ENCODE measurements around the gene TNP1.

TNP1 gene, protein sequence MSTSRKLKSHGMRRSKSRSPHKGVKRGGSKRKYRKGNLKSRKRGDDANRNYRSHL

DNA sequence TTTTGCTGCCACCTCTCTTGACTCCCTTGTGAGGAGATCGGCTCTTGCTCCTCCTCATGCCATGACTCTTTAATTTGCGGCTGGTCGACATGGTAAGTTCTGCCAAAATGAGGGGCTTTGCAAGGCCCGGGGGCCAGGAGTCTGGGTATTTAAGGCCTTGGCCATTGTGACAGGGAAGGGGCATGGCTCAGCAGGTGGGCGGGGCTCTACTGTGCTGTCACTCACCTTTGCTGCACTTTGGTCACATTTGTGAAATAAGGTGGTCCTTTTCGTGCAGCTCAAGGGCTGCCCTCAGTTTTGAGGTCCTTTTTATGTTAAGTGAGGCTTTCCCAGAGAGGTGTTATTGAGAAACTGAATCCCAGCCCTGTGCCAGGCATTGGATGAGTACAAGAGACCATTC, at the start of gene TNP1:
Gene TNP1, minus strand, starts transcription at position 121 of the 400 bp plus-strand sequence. Its CDS starts 30 bp downstream, at position 91.
- DNase-seq (ENCODE audit: low read depth in 3 of 3, low spot score in 1 of 3) = no peak

DNA sequence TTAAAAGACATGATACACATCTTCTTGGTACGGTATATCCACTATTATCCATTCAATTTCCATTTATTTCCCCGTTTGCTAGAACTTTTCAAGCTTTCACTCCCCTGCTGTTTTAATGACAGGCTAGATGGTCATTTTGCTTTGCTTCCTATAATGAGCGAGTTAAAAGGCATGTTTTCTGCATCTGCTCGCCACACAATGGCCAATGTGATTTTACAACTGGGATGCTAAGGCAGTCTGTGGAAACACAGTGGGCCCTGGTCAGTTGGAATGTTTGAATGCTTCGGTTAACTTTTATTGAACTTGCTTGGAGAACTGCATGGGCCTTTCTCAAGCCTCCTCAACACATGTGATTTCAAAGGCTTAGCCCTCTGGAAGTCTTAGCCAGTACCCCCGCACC, 48.4 kb upstream of the TNP1 start:
- DNase-seq (ENCODE audit: low read depth in 3 of 3, low spot score in 1 of 3) = no peak

DNA sequence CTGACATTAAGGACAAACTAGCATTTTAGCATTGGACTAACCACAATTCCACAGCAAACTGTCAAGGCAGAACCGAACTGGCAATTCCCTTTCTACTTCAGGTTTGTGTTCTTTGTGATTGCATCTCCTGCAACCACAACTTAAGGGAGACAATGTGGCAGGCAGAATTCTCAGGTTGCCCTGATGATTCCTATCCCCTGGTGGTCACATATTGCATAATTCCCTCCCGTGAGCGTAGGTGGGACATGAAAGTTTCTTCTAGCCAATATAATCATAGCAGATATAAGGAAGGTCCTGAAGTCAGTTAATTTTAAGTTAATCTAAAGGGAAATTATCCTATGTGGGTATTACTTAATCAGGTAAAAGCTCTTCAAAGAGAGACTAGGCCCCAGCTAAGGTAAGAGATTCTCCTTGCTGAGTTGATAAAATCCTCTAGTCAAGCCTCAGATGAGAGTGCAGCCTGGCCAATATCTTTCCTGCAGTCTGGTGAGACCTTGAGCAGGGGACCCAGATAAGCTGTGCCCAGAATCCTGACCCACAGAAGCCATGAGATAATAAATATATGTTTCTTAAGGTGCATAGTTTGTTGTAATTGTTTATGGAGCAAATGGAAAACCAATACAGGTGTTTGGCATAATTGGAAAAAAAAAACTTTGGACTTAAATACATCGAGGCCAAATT, 45.9 kb upstream of the TNP1 start:
- no peak for DNase-seq (ENCODE audit: low read depth in 3 of 3, low spot score in 1 of 3)

DNA sequence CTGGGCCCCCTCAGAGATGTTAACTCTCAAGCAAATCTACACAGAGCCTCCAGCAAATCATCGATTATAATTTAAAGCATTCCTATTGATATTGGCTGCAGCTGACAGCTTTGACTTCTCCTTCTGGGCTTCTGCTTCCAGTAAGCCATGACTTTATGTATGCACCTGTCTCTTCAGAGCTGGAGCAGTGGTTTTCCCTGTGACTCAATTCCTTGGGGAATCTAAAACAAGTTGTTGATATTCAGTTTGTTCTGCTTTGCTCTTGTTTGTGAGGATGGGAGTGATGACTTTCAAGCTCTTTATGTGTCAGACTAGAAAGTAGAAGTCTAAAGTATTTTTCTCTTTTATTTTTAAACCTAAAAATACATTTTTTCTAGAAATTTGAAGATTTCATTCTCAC, 45.1 kb upstream of the TNP1 start:
- DNase-seq (ENCODE audit: low read depth in 3 of 3, low spot score in 1 of 3) = no peak

DNA sequence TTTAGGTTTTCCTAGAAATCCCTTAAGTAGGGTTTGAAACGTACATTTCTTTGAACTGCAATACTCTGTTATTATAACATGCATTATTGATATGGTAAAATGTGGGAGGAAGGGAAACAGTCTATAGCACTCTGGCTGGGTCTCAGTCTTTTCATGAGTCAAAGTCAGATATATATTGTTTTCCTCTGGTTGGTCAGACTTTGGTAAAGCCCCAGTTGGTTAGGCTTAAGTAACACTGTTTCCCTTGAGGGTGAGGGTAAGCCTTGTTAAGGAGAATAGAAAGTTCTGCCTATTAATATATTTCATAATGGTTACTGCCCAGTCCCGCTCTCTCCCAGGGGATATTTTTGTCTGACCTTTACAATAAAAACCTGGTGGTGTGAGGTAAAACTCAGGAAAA, 44.7 kb upstream of the TNP1 start:
- DNase-seq (ENCODE audit: low read depth in 3 of 3, low spot score in 1 of 3) = no peak

DNA sequence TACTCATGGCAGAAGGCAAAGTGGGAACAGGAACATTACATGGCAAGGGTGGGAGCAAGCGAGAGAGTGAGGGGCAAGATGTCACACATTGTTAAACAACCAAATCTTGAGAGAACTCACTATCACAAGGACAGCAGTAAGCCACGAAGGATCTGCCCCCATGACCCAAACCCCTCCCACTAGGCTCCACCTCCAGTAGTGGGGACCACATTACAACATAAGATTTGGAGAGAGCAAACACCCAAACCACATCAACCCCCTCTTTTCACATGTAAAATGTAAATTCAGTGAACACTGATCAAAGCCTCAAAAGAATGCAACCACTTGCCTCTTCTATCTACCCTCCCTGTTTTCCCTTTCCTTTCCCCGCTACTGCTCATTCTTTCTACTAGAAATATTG, 43.6 kb upstream of the TNP1 start:
- DNase-seq (ENCODE audit: low read depth in 3 of 3, low spot score in 1 of 3) = no peak

DNA sequence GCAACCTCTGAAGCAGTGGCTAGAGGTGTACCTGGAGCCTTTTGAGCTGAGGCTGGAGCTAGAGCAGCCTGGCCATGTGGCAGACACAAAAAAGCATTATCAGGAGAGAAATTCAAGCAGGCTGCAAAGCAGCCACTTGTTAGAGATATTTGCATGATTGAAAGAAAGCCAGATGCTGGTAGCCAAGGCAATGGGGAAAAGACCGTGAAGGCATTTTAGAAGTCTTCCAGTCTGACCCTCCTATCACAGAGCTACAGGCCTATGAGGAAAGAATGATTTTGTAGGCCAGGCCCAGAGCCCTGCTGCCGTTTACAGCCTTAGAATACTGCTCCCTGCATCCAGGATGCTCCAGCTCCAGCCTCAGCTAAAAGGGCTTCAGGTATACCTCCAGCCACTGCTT, 41.4 kb upstream of the TNP1 start:
- no peak for DNase-seq (ENCODE audit: low read depth in 3 of 3, low spot score in 1 of 3)

DNA sequence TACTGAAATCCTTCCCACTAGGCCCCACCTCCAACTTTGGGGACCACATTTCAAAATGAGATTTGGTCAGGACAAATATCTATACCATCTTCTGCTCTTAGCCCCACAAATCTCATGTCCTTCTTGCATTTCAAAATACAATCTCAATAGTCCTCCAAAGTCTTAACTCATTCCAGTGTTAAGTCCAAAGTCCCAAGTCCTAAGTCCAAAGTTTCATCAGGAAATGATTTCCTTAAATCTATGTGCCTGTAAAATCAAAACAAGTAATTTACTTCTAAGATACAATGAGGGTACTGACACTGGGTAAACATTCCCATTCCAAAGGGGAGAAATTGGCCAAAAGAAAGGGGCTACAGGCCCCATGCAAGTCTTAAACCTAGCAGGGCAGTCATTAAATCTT, 40.5 kb upstream of the TNP1 start:
- no peak for DNase-seq (ENCODE audit: low read depth in 3 of 3, low spot score in 1 of 3)

- no peak for DNase-seq (ENCODE audit: low read depth in 3 of 3, low spot score in 1 of 3)
Observed at GRCh38 chr2:216897561-216898203, 37.8 kb upstream of the TNP1 start.

DNA sequence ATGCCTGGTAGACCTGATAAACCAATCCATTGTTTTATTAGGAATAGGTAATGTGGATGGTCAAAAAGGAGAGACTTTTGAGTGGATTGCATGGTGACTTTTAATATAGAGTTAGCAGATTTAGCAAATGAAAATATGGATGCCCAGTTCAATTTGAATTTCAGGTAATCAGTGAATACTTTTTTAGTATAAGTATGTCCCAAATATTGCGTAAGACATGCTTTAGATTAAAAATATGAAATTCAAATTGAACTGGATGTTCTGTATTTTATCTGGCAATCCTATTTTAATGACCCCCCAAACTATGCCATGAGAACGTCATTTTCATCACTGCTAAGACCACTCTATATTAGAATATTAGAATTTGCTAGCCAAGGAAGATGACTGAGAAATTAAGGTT, 30.3 kb upstream of the TNP1 start:
- no peak for DNase-seq (ENCODE audit: low read depth in 3 of 3, low spot score in 1 of 3)

DNA sequence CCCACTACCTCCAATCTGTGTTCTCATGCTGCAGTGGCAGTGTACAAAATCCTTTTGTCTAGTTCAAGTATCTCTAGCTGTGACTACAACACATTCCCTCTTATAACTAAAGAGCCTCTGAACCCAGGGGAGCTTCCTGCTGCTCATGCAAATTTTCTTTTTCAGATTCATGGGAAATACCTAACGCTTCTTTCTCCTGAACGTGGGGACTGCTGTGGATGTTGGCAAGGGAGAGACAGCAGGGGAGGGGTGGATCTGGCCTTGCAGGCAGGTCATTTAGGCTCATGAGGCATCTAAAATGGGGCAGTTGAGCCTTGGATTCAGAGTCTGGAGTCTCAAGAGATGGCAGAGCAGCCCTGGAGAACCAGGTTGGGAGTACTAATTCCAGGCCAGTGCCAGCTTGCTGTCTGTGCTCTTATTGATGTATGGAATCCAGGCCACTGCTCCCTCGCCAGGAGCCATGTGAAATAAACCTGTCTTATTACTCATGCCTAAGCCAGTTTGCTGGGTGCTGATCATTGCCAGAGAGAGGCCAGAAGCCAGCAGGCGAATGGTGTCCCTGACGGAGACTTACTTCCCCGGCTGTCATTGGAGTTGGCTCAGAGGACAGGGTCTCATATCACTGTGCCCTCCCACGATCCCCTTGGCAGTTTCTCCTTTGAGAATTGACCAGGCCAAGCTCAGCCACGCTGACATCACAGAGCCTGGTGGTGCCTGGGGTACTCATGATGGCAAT, 29.2 kb upstream of the TNP1 start:
- no peak for DNase-seq (ENCODE audit: low read depth in 3 of 3, low spot score in 1 of 3)

- no peak for DNase-seq (ENCODE audit: low read depth in 3 of 3, low spot score in 1 of 3)
Observed at GRCh38 chr2:216888081-216888480, 28.2 kb upstream of the TNP1 start.

DNA sequence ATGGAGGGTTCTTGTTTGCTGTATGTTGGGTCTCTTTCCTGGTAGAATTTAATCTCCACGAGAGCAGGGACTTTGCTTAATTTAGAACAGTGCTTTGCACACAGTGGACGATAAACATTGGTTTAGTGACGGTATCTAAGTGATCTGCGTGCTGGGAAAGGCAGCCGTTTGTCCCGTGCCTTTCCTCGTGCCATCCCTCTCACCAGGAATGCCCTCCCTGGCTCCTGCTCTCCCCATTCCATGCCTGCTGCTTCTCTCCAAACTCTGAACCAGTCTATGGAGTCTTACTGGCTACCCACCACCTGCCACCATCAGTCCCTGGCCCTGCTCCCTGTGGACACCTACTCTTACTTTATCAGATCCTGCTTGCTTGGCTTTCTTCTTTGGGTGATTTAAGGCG, 27.3 kb upstream of the TNP1 start:
- no peak for DNase-seq (ENCODE audit: low read depth in 3 of 3, low spot score in 1 of 3)

GRCh38 chr2:216885117-216885553, 25.3 kb upstream of the TNP1 start:
- DNase-seq (ENCODE audit: low read depth in 3 of 3, low spot score in 1 of 3) = no peak

- no peak for DNase-seq (ENCODE audit: low read depth in 3 of 3, low spot score in 1 of 3)
Observed at GRCh38 chr2:216884347-216884746, 24.5 kb upstream of the TNP1 start.

GRCh38 chr2:216882876-216883275, 23.0 kb upstream of the TNP1 start:
- no peak for DNase-seq (ENCODE audit: low read depth in 3 of 3, low spot score in 1 of 3)

- no peak for DNase-seq (ENCODE audit: low read depth in 3 of 3, low spot score in 1 of 3)
Observed at GRCh38 chr2:216881411-216881810, 21.5 kb upstream of the TNP1 start.

- no peak for DNase-seq (ENCODE audit: low read depth in 3 of 3, low spot score in 1 of 3)
Observed at GRCh38 chr2:216880509-216881184, 20.8 kb upstream of the TNP1 start.

DNA sequence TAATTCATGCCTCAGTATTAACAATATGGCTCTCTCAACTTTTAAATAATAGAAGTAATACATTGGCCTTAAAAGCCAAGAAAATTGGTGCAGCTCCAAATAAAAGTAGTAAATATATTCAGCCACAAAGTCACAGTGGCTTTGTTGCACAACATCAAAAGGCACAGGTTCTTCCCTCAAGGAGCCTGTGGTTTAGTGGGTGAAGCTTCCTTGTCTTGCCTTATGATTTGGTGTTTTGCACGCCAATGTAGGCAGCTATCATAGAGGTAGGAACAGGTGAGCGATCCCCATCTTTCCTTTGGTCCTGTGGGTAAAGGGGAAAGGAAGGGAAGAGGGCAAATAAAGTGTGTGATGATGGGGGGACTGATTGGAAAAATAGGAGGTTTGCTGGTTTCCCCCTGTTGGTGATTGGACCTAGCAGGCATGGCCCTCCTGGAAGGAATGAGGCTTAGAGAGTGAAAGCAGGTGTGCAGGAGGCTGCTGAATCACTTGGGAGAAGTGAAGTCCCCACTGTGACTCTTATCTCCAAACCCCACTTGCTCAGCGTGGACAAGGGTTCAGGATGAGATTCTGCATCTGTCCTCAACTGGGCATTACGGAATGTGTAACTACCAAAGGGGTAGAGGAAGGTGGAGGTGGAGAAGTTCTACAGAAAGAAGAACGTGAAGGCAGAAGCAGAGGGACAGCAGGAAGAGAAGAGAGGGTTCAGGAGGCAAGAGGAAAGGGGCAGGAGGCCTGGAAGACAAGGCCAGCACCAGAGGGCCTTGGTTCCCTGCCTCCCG, 20.1 kb upstream of the TNP1 start:
- DNase-seq (ENCODE audit: low read depth in 3 of 3, low spot score in 1 of 3) = no peak

- no peak for DNase-seq (ENCODE audit: low read depth in 3 of 3, low spot score in 1 of 3)
Observed at GRCh38 chr2:216878072-216878471, 18.2 kb upstream of the TNP1 start.

DNA sequence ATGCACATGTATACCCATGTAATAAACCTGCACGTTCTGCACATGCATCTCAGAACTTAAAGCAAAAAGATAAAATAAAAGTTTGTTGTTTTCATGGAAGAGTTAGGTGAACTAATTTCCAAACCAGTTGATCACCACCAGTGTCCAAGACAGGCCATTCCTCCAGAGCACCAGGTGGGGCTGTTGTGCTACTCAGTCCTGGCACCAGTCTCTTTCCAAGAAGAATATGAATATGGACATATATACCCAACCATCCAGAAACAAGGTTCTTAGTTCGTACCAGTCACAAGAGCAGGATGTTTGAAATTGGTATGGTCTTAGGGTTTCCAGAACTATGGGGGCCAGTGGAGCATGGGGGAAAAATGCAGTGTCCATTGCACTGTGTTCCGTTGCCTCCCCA, 17.2 kb upstream of the TNP1 start:
- DNase-seq (ENCODE audit: low read depth in 3 of 3, low spot score in 1 of 3) = no peak
